GM10266 (cell line): ENCODE measurements around the gene CES3.

Experiments used
- DNase-seq: peaks from one replicate; pipeline ENCODE4 v3.0.0; 2012; ENCODE audit errors: extremely low spot score
- TF ChIP-seq, protein P1 (sequence below): IDR thresholded peaks from 2 replicates; pipeline ENCODE4 v1.5.1; 2012; ENCODE audit warnings: mild to moderate bottlenecking, low read depth; ENCODE audit not compliant: control insufficient read depth, insufficient read depth; ENCODE audit errors: missing control alignments

The CES3 gene

GRCh38 chr16:67006930-67007658 is 46.0 kb downstream of the CES3 start:
- TF ChIP-seq, protein P1, sequence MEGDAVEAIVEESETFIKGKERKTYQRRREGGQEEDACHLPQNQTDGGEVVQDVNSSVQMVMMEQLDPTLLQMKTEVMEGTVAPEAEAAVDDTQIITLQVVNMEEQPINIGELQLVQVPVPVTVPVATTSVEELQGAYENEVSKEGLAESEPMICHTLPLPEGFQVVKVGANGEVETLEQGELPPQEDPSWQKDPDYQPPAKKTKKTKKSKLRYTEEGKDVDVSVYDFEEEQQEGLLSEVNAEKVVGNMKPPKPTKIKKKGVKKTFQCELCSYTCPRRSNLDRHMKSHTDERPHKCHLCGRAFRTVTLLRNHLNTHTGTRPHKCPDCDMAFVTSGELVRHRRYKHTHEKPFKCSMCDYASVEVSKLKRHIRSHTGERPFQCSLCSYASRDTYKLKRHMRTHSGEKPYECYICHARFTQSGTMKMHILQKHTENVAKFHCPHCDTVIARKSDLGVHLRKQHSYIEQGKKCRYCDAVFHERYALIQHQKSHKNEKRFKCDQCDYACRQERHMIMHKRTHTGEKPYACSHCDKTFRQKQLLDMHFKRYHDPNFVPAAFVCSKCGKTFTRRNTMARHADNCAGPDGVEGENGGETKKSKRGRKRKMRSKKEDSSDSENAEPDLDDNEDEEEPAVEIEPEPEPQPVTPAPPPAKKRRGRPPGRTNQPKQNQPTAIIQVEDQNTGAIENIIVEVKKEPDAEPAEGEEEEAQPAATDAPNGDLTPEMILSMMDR = no peak
- DNase-seq = no peak

GRCh38 chr16:67009158-67009557 is 48.1 kb downstream of the CES3 start:
- DNase-seq = no peak
- TF ChIP-seq, protein P1 = no peak

- TF ChIP-seq, protein P1 = no peak
- DNase-seq = no peak
Observed at GRCh38 chr16:67011274-67011673, 50.2 kb downstream of the CES3 start.

DNA sequence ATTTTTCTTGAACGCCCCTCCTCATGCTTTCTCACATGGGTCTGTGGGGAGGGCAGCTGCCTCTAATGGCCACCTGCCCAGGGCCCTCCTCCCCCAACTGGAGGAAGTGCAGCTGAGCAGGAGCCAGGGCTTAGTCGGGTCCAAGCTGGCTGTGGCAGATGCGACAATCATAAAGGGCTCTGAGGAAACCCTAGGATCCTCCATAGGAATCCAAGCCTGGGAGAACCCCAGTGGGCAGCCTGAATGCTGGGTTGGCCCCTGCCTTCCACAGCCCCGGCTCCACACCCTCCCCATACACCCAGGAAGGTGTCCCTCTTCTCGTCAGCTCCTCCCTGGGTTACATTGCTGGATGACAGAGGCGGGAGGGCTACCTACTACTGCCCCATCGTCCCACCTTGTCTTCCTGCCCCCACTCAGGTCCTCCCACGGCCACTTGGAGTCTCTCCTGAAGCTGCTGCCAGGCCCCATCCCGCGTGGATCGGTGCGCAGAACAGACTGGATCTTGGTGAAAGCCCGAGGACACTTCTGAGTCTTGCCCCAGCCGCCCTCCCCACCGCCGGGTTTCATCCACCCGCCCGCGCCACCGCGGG is 52.3 kb downstream of the CES3 start:
- TF ChIP-seq, protein P1 = no peak
- DNase-seq = no peak

GRCh38 chr16:67013823-67014633 is 53.0 kb downstream of the CES3 start:
- DNase-seq = peak; percentile 72
- TF ChIP-seq, protein P1 = peak; percentile 15

DNA sequence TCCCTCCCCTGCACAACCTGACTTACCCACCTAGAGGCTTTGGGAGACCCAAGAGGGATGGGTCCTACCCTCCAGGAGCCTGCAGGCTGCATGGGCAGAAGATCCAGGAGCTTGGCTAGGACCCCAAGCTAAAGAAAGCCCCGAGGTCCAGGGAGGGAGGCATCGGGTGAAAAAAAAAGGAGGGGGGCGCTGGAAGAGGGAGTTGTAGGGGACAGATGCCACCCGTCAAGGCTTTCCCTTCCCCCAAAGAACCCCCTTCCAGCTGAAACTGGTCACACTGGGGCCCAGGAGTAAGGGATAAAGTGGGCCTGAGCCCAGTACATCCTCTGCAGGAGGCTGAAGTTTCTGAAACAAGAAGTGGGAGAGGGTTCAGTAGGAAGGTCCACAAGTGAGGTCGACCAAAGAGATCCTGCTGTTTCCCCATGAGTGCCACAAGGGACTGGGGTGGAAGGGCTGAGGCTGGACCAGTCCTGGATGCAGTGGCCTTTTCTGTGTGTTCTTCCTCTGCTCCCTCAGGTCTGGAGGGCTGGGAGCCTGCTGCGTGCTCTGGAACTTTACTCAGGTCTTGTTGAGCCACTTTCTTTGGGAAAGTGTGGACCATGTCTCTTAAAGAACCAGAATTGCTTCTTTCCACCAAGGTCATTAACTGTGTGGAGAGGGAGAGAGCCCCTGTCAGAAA is 53.7 kb downstream of the CES3 start:
- TF ChIP-seq, protein P1 = no peak
- no peak for DNase-seq
